ENCODE data around the gene MRPL14. TPM values are rescaled to one million over a fixed set of nuclear protein-coding genes. Genes with fewer than 3 reads are reported as not detected.
A peak's percentile ranks its signal among the peaks of the same experiment; 100 is the strongest.

MRPL14 gene
- total and polyA plus RNA-seq, 12 donors: 22.0 to 94.6 (median 49.3) TPM

DNA sequence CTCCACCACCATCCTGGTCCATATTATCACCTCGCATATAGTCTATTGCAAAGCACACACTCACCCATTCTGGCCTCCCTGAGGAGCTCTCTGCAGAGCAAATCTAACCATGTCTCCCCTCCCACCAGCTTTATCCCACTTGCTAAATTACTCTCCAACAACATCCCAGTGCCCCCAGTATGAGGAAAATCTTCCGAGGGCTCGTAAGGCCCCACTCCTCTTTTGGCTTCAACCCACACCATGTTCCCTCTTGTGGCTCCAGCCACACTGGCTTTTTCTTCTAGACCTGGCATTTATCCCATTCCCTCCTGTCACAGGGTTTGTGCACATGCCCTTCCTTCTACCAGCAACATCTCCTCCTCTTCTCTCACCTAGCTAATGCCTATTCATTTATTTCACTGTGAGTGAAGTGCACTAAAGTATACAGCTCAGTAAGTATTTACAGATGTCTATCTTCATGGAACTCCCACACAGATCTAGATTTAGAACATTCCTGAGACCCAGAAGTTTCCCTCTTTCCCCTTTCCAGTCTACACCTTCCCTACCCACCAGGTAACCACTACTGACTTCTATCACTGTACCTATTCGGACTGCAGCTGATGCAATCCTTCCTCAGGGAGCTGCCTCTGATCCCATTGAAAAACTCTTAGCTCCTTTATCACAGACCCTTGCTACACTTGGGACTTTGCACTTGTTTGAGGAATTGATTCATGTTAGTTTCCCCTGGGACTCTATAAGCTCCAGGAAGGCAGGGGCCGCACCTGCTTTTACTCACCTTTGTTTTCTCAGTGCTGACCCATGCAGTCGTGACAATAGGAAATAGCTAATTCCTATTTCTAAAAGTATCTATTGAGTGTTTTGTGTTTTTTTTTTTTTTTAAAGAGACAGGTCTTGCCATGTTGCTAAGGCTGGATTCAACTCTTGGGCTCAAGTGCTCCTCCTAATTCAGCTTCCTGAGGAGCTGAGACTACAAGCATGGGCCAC lies 15.5 kb downstream of the MRPL14 start:
- Histone ChIP-seq H3K9me3 (replicated peaks in 1 of 3) (no peaks in the 10 kb centered on the region), H3K27ac (no peak overlapping the region), H3K4me3 (no peak overlapping the region), H3K27me3 (no peaks in the 10 kb centered on the region), H3K36me3 (replicated peaks in 1 of 2) (peaks cover 0 to 48% of the 10 kb centered on the region in 2 donors), H3K4me1 (replicated peaks in 1 of 2) (peaks cover under 1 to 22% of the 10 kb centered on the region in 2 donors)
- WGBS, 4 donors: 76 to 94% (median 90%) methylated on average over 6 of the region's 6 CpGs
- TF ChIP-seq, protein P1, sequence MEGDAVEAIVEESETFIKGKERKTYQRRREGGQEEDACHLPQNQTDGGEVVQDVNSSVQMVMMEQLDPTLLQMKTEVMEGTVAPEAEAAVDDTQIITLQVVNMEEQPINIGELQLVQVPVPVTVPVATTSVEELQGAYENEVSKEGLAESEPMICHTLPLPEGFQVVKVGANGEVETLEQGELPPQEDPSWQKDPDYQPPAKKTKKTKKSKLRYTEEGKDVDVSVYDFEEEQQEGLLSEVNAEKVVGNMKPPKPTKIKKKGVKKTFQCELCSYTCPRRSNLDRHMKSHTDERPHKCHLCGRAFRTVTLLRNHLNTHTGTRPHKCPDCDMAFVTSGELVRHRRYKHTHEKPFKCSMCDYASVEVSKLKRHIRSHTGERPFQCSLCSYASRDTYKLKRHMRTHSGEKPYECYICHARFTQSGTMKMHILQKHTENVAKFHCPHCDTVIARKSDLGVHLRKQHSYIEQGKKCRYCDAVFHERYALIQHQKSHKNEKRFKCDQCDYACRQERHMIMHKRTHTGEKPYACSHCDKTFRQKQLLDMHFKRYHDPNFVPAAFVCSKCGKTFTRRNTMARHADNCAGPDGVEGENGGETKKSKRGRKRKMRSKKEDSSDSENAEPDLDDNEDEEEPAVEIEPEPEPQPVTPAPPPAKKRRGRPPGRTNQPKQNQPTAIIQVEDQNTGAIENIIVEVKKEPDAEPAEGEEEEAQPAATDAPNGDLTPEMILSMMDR (IDR thresholded peaks at IDR 0.05): no peak
- TF ChIP-seq POLR2A (IDR thresholded peaks at IDR 0.05): no peak
- DNase-seq: no peak
- intact Hi-C loops (cut with DNase I): no loop called here

DNA sequence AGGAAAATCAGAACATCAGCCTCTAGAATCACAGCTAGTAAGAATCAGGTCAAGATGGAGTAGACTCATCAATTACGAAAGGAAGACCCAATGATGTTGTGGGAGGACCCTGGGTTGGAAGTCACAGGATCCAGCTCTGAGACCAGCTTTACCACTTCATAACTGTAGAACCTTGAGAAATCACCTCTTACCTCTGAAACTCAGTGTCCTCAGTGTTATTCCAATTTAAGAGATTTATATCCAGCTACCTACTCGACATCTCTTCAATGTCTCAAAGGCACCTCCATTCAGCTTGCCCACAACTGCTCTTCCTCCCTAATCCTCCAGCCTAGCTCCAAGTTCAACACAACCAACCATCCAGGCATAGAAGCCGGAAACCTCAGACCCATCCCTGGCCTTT lies 16.3 kb downstream of the MRPL14 start:
- no peaks in the 10 kb centered on the region for H3K9me3 ChIP-seq (replicated peaks in 1 of 3)
- peaks cover 0 to 21% of the 10 kb centered on the region in 2 donors for H3K4me1 ChIP-seq (replicated peaks in 1 of 2)
- peaks cover 0 to 48% of the 10 kb centered on the region in 2 donors for H3K36me3 ChIP-seq (replicated peaks in 1 of 2)
- no peak for DNase-seq
- no peaks in the 10 kb centered on the region for H3K27me3 ChIP-seq
- H3K27ac ChIP-seq: peak overlapping the region in 1 of 5 donors; percentile 73
- TF ChIP-seq, protein P1 (IDR thresholded peaks at IDR 0.05): no peak
- TF ChIP-seq POLR2A (IDR thresholded peaks at IDR 0.05): no peak
- WGBS, 4 donors: 92 to 99% (median 96%) methylated on average over 3 of the region's 3 CpGs
- intact Hi-C loops (cut with DNase I): no loop called here
- H3K4me3 ChIP-seq: no peak overlapping the region

DNA sequence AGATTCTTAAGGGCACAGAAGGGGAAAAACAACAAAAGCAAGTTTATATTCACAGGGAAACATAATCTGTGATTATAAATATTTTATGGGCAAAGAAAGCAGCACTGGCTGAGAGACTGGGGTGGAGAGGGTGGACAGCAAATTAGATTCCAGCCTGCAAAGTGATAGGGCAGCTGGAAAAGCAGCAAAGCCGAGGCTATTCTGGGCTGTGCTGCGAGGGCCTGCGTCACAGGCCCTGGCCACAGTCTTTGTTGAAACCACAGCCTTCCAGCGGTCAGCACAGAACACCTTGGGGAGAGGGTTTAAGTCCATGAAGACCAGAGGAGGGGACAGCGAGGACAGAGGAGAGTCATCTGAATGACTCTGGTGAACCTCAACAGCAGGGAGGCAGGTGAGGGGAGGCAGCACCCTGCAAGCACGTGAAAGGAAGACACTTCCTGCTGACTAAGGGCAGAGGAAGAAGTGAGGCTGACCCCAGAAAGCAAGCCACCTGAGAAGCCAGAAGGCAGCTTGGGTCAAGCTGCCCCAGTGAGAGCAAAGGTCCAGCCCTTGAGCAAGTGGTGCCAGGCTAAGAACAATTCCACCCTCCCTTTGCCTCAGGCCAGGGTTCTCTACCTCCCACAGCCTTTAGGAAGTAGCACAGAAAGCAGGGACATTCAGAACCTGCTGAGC lies 17.1 kb downstream of the MRPL14 start:
- peaks cover 3 to 29% of the 10 kb centered on the region in 2 donors for H3K4me1 ChIP-seq (replicated peaks in 1 of 2)
- H3K27ac ChIP-seq: peak overlapping the region in 1 of 5 donors; percentile 73

More for the DNA sequence above, 17.1 kb downstream of the MRPL14 start:
- intact Hi-C loops (cut with DNase I): no loop called here
- no peak for TF ChIP-seq POLR2A (IDR thresholded peaks at IDR 0.05)
- TF ChIP-seq, protein P1 (IDR thresholded peaks at IDR 0.05): no peak
- no peak overlapping the region for H3K4me3 ChIP-seq
- 85 to 94% (median 88%) methylated on average over 6 of the region's 6 CpGs for WGBS, 4 donors
- H3K27me3 ChIP-seq: no peaks in the 10 kb centered on the region
- DNase-seq: peak in 1 of 7 donors; percentile 78
- peaks cover 0 to 42% of the 10 kb centered on the region in 2 donors for H3K36me3 ChIP-seq (replicated peaks in 1 of 2)
- H3K9me3 ChIP-seq (replicated peaks in 1 of 3): no peaks in the 10 kb centered on the region

Measured in adrenal gland (tissue), 12 donors.